ENCODE measurements around the gene UBTD1. TPM values are rescaled to one million over a fixed set of nuclear protein-coding genes. Genes with fewer than 3 reads are reported as not detected.
A peak's percentile ranks its signal among the peaks of the same experiment; 100 is the strongest.

UBTD1 gene
- polyA plus RNA-seq, 3 donors, result 9.2 to 12.5 (median 11.3) TPM

GRCh38 chr10:97580421-97581367, 82.0 kb downstream of the UBTD1 start:
- no peak for DNase-seq

- DNase-seq, result no peak
These were observed 83.4 kb downstream of the UBTD1 start for GRCh38 chr10:97582169-97582568.

GRCh38 chr10:97583476-97583875, 84.8 kb downstream of the UBTD1 start:
- no peak for DNase-seq

- DNase-seq, result peak; percentile 63
These were observed 85.5 kb downstream of the UBTD1 start, which contains the start of gene HOGA1 for GRCh38 chr10:97584060-97584797. TSS of gene HOGA1 (plus strand) at chr10:97584389. CDS start at chr10:97584704, 315 bp downstream.

GRCh38 chr10:97584798-97585438, 86.2 kb downstream of the UBTD1 start:
- no peak for DNase-seq

GRCh38 chr10:97585439-97585811, 86.7 kb downstream of the UBTD1 start:
- DNase-seq, result no peak

- no peak for DNase-seq
These were observed 88.5 kb downstream of the UBTD1 start for GRCh38 chr10:97587183-97587582.

GRCh38 chr10:97589479-97589878, 90.8 kb downstream of the UBTD1 start, which contains the start of gene C10orf62:
TSS of gene C10orf62 (plus strand) at chr10:97589721. CDS start at chr10:97589898, 177 bp downstream.
- DNase-seq, result no peak

- no peak for DNase-seq
These were observed 91.5 kb downstream of the UBTD1 start for GRCh38 chr10:97590082-97590747.

GRCh38 chr10:97590748-97591495, 92.2 kb downstream of the UBTD1 start:
- DNase-seq, result no peak

- no peak for DNase-seq
These were observed 94.7 kb downstream of the UBTD1 start for GRCh38 chr10:97593421-97593820.

- DNase-seq, result no peak
These were observed 97.7 kb downstream of the UBTD1 start for GRCh38 chr10:97596101-97597082.

GRCh38 chr10:97597778-97598177, 99.1 kb downstream of the UBTD1 start:
- no peak for DNase-seq

- DNase-seq, result no peak
These were observed 99.9 kb downstream of the UBTD1 start for GRCh38 chr10:97598407-97599271.

- DNase-seq, result no peak
These were observed 100.5 kb downstream of the UBTD1 start for GRCh38 chr10:97599272-97599619.

- no peak for DNase-seq
These were observed 101.9 kb downstream of the UBTD1 start for GRCh38 chr10:97600616-97601015.

GRCh38 chr10:97601268-97602215, 102.8 kb downstream of the UBTD1 start:
- DNase-seq, result peak; percentile 11
